NCI-H446 (cell line): Measurements from ENCODE around the gene NIPAL3.
A peak's percentile ranks its signal among the peaks of the same experiment; 100 is the strongest.

Experiments
- DNase-seq, 2 experiments: peaks; one replicate each; lab custom pipeline; 2025; lab: John Stamatoyannopoulos, UW

Gene NIPAL3

GRCh38 chr1:24390924-24391782 is 24.4 kb upstream of the NIPAL3 start:
- DNase-seq = peak; percentile 47 to 77

- DNase-seq = peak in 1 of 2 experiments; percentile 50
Observed at GRCh38 chr1:24391882-24392603, 23.6 kb upstream of the NIPAL3 start.

- DNase-seq = no peak
Observed at GRCh38 chr1:24392604-24392946, 23.0 kb upstream of the NIPAL3 start.

- DNase-seq = no peak
Observed at GRCh38 chr1:24392982-24393650, 22.5 kb upstream of the NIPAL3 start.

GRCh38 chr1:24393892-24394291 is 21.7 kb upstream of the NIPAL3 start:
- no peak for DNase-seq

- DNase-seq = no peak
Observed at GRCh38 chr1:24400065-24400464, 15.5 kb upstream of the NIPAL3 start.

- no peak for DNase-seq
Observed at GRCh38 chr1:24403806-24404205, 11.8 kb upstream of the NIPAL3 start.

- no peak for DNase-seq
Observed at GRCh38 chr1:24406788-24407187, 8.8 kb upstream of the NIPAL3 start.

GRCh38 chr1:24409535-24409934 is 6.1 kb upstream of the NIPAL3 start:
- DNase-seq = no peak

- no peak for DNase-seq
Observed at GRCh38 chr1:24410750-24411149, 4.9 kb upstream of the NIPAL3 start.

GRCh38 chr1:24411963-24412362 is 3.6 kb upstream of the NIPAL3 start:
- DNase-seq = no peak

GRCh38 chr1:24412408-24412807 is 3.2 kb upstream of the NIPAL3 start:
- DNase-seq = no peak

- DNase-seq = no peak
Observed at GRCh38 chr1:24413350-24414163, 2.0 kb upstream of the NIPAL3 start, which contains the start of gene STPG1. Gene STPG1, minus strand, starts transcription at chr1:24413782. Its CDS starts 12,394 bp downstream, at chr1:24401388.

- DNase-seq = no peak
Observed at GRCh38 chr1:24414775-24415333, 748 bp upstream of the NIPAL3 start.

- DNase-seq = peak in 1 of 2 experiments; percentile 16
Observed at GRCh38 chr1:24415910-24416665, 486 bp downstream of the NIPAL3 start.

- no peak for DNase-seq
Observed at GRCh38 chr1:24416666-24417391, 1.2 kb downstream of the NIPAL3 start.

GRCh38 chr1:24417681-24418080 is 2.1 kb downstream of the NIPAL3 start:
- no peak for DNase-seq

GRCh38 chr1:24418898-24419628 is 3.5 kb downstream of the NIPAL3 start:
- DNase-seq = peak in 1 of 2 experiments; percentile 23

- no peak for DNase-seq
Observed at GRCh38 chr1:24420547-24420946, 4.9 kb downstream of the NIPAL3 start.
